K562 (cell line): Measurements from ENCODE around the gene TRAP1. TPM values are rescaled to one million over a fixed set of nuclear protein-coding genes. Genes with fewer than 3 reads are reported as not detected.

Experiments
- GABPB2 ChIP-seq: fragments of 250-450 bp; sonication (Bioruptor Pico); conservative IDR thresholded peaks from 2 replicates; pipeline ENCODE4 v1.5.1; 2021; ENCODE audit warnings: mild to moderate bottlenecking
- IRF9 ChIP-seq: fragments of 450-650 bp; IDR thresholded peaks from 2 replicates; pipeline ENCODE4 v1.6.1; 2016; ENCODE audit warnings: missing biosample characterization, missing genetic modification characterization
- LEF1 ChIP-seq: fragments of 450-650 bp; IDR thresholded peaks from 2 replicates; pipeline ENCODE4 v1.6.1; 2016; ENCODE audit warnings: mild to moderate bottlenecking
- MAX ChIP-seq: sonication (generic); formaldehyde crosslinking; IDR thresholded peaks from 2 replicates; pipeline ENCODE4 v1.9.0; 2022; ENCODE audit warnings: mild to moderate bottlenecking, missing genetic modification reagents
- NR3C1 ChIP-seq: sonication (generic); formaldehyde crosslinking; IDR thresholded peaks from 2 replicates; pipeline ENCODE4 v1.8.1; 2022; ENCODE audit warnings: missing genetic modification reagents
- PRDM10 ChIP-seq: fragments of 450-650 bp; IDR thresholded peaks from 2 replicates; pipeline ENCODE4 v1.6.1; 2018; ENCODE audit not compliant: partially characterized antibody
- RCOR1 ChIP-seq, 2 experiments: IDR thresholded peaks; 2 replicates each; pipeline ENCODE4 v1.6.1; 2012; ENCODE audit warnings: low read depth in 2 of 2, low read length in 2 of 2, borderline replicate concordance in 1 of 2, improper control_type of control experiment in 1 of 2
- RREB1 ChIP-seq: fragments of 250-450 bp; sonication (Bioruptor Pico); IDR thresholded peaks from 2 replicates; pipeline ENCODE4 v1.4.0; 2020
- ZMIZ1 ChIP-seq, 2 experiments: fragments of 150-350 bp in 1 of 2; IDR thresholded peaks; 2 replicates each; pipeline ENCODE4 v1.6.1; 2012 to 2016; ENCODE audit warnings: low read depth in 2 of 2, low read length in 2 of 2, mild to moderate bottlenecking in 1 of 2, moderate library complexity in 1 of 2
- polyA plus RNA-seq, 8 experiments: library from polyadenylated mRNA; depleted of rRNA in 4 of 8; stranded (reverse) in 5 of 8; unstranded in 3 of 8; fragments of >200 nt; fragmentation: Nextera tagmentation in 2 of 8; fragmentation: Illumina TruSeq in 1 of 8; extraction: Ambion mirVana in 2 of 8; extraction: Trizol in 1 of 8; gene quantifications; 2 replicates each; pipeline versions ENCODE4 v1.2.1 to v1.2.3, GENCODE V29; 2011 to 2014; ENCODE audit warnings: inconsistent platforms in 1 of 8, missing spikeins in 1 of 8
- total RNA-seq, 7 experiments: library from RNA; depleted of rRNA in 6 of 7; stranded (reverse); fragments of >200 nt in 6 of 7; fragmentation: Illumina TruSeq in 2 of 7; extraction: Trizol in 2 of 7; gene quantifications; 2 replicates each; pipeline versions ENCODE4 v1.2.1 to v1.2.3, GENCODE V29; 2011 to 2021; ENCODE audit warnings: low replicate concordance in 1 of 7

TRAP1 gene
- total and polyA plus RNA-seq, 9 of the 15 experiments (the other 6 are each of a cell fraction or from before 2014, with no cell fraction given): 19.1 to 436 (median 301) TPM

- TF ChIP-seq RREB1 (CRISPR knock-in tag): no peak
- TF ChIP-seq PRDM10: peak; percentile 8
- no peak for TF ChIP-seq RCOR1 (IDR thresholded peaks at IDR 0.05; ENCODE audit: borderline replicate concordance in 1 of 2, low read depth in 2 of 2, low read length in 2 of 2)
- no peak for TF ChIP-seq IRF9
- no peak for TF ChIP-seq MAX (CRISPR knock-in tag)
- TF ChIP-seq ZMIZ1 (IDR thresholded peaks at IDR 0.05; ENCODE audit: low read depth in 2 of 2, low read length in 2 of 2): no peak
- TF ChIP-seq GABPB2 (CRISPR knock-in tag): no peak
- TF ChIP-seq LEF1: no peak
- no peak for TF ChIP-seq NR3C1 (CRISPR knock-in tag)
These were observed 1.9 kb downstream of the TRAP1 start (continued) for GRCh38 chr16:3715430-3715829.
